ENCODE measurements around the gene KCNIP4. TPM values are rescaled to one million over a fixed set of nuclear protein-coding genes. Genes with fewer than 3 reads are reported as not detected.

Gene KCNIP4
- total RNA-seq, 1 donor from 2014 or later, result not detected

DNA sequence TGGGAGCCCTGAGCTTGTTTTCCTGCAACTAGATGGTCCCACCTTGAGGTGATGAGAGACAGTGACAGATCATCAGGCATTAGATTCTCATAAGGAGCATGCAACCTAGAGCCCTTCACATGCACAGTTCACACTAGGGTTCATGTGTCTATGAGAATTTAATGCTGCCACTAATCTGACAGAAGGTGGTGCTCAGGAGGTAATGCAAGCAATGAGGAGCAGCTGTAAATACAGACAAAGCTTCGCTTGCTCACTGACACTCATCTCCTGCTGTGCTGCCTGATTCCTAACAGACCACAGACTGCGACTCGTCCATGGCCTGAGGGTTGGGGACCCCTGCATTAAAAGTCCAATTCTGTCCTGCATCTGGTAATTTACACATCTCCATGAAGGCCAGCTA lies 141.6 kb downstream of the KCNIP4 start:
- no peaks in the 10 kb centered on the region for H3K4me1 ChIP-seq
- ATAC-seq (no peak), DNase-seq (no peak)
- intact Hi-C loops (cut with DNase I), result no loop called here
- no peak overlapping the region for H3K4me3 ChIP-seq
- no peaks in the 10 kb centered on the region for H3K36me3 ChIP-seq
- H3K9me3 ChIP-seq, result no peaks in the 10 kb centered on the region
- no peak overlapping the region for H3K27ac ChIP-seq
- TF ChIP-seq, protein P1, sequence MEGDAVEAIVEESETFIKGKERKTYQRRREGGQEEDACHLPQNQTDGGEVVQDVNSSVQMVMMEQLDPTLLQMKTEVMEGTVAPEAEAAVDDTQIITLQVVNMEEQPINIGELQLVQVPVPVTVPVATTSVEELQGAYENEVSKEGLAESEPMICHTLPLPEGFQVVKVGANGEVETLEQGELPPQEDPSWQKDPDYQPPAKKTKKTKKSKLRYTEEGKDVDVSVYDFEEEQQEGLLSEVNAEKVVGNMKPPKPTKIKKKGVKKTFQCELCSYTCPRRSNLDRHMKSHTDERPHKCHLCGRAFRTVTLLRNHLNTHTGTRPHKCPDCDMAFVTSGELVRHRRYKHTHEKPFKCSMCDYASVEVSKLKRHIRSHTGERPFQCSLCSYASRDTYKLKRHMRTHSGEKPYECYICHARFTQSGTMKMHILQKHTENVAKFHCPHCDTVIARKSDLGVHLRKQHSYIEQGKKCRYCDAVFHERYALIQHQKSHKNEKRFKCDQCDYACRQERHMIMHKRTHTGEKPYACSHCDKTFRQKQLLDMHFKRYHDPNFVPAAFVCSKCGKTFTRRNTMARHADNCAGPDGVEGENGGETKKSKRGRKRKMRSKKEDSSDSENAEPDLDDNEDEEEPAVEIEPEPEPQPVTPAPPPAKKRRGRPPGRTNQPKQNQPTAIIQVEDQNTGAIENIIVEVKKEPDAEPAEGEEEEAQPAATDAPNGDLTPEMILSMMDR (IDR thresholded peaks at IDR 0.05), result no peak
- no peaks in the 10 kb centered on the region for H3K27me3 ChIP-seq

GRCh38 chr4:21802406-21802805 lies 146.2 kb downstream of the KCNIP4 start:
- ATAC-seq (no peak), DNase-seq (no peak)
- H3K27ac ChIP-seq, result no peak overlapping the region
- H3K36me3 ChIP-seq, result no peaks in the 10 kb centered on the region
- H3K9me3 ChIP-seq, result no peaks in the 10 kb centered on the region
- no peaks in the 10 kb centered on the region for H3K4me1 ChIP-seq
- no peaks in the 10 kb centered on the region for H3K27me3 ChIP-seq
- TF ChIP-seq, protein P1 (IDR thresholded peaks at IDR 0.05), result no peak
- H3K4me3 ChIP-seq, result no peak overlapping the region
- intact Hi-C loops (cut with DNase I), result no loop called here

DNA sequence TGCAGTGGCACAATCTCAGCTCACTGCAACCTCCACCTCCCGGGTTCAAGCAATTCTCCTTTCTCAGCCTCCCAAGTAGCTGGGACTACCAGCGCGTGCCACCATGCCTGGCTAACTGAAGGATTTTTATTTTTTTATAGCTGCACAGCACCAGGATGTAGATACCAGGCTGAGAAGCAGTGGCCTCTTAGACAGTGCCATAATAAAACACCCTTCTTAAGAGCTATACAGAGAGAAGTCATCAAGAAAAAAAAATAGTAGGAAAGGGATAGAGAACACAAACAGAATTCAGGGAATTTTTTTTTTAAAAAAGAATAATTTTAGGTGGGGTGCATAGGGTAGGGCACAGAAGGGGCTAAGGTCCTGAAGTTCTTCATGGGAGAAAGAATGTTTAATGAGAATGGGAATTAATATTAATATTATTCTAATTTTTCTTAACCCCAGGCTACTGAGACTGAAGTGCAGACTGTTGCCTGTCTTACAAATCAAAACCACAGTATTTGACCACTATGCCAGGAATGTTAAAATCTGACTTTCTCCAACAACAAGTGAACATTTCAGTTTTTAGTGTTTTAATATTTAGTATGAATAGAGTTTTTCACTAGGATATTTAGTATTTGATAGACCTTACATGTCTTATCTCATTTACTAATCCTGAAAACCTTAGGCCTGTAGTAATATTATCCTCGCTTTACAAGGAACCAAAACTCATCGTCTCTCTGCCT lies 146.7 kb downstream of the KCNIP4 start:
- no peaks in the 10 kb centered on the region for H3K27me3 ChIP-seq
- intact Hi-C loops (cut with DNase I), result no loop called here
- no peak for ATAC-seq
- H3K4me3 ChIP-seq, result no peak overlapping the region
- H3K9me3 ChIP-seq, result no peaks in the 10 kb centered on the region
- no peak for DNase-seq
- H3K4me1 ChIP-seq, result no peaks in the 10 kb centered on the region
- TF ChIP-seq, protein P1 (IDR thresholded peaks at IDR 0.05), result no peak
- no peaks in the 10 kb centered on the region for H3K36me3 ChIP-seq
- H3K27ac ChIP-seq, result no peak overlapping the region

- no peaks in the 10 kb centered on the region for H3K4me1 ChIP-seq
- ATAC-seq (no peak), DNase-seq (no peak)
- TF ChIP-seq, protein P1 (IDR thresholded peaks at IDR 0.05), result no peak
- no peaks in the 10 kb centered on the region for H3K27me3 ChIP-seq
- no peak overlapping the region for H3K27ac ChIP-seq
- no peak overlapping the region for H3K4me3 ChIP-seq
- H3K36me3 ChIP-seq, result no peaks in the 10 kb centered on the region
- no peaks in the 10 kb centered on the region for H3K9me3 ChIP-seq
- intact Hi-C loops (cut with DNase I), result no loop called here
Observed at GRCh38 chr4:21795091-21795490, 153.5 kb downstream of the KCNIP4 start.

DNA sequence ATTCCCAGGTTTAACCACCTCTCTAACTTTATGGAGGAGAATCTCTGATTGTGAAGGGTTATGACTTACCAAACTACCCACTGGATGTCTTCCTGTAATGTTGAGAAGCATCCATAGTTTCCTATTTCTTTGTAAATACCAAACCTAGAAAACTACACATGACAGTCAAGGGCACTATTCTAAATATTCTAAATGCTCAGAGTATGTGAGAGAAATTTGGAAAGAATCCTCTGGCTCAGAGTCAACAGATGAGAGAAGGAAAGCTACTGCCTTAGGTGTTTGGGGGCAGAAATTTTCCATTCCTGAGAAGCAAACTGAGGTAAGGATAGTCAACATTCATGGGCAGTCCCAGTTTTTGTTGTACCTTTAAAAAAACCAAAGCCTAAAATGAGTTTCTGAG lies 155.8 kb downstream of the KCNIP4 start:
- Histone ChIP-seq H3K4me1 (no peaks in the 10 kb centered on the region), H3K4me3 (no peak overlapping the region), H3K36me3 (no peaks in the 10 kb centered on the region), H3K27ac (no peak overlapping the region), H3K27me3 (no peaks in the 10 kb centered on the region), H3K9me3 (no peaks in the 10 kb centered on the region)
- intact Hi-C loops (cut with DNase I), result no loop called here
- ATAC-seq (no peak), DNase-seq (no peak)
- TF ChIP-seq, protein P1 (IDR thresholded peaks at IDR 0.05), result no peak

Measured in upper lobe of right lung (tissue), 1 donor.